Subcutaneous adipose tissue (tissue), 4 donors: ENCODE measurements around the gene LTBP3. TPM values are rescaled to one million over a fixed set of nuclear protein-coding genes. Genes with fewer than 3 reads are reported as not detected.

Experiments used
- total RNA-seq, 4 donors: library from RNA; depleted of rRNA; stranded (reverse); fragments of >200 nt; gene quantifications; one replicate each; pipeline ENCODE4 v1.1.0, GENCODE V29; 2016
- TF ChIP-seq, protein P1 (sequence below): fragments of 450-650 bp; IDR thresholded peaks from one replicate; pipeline ENCODE4 v1.5.1; 2016; ENCODE audit warnings: low read depth, mild to moderate bottlenecking, control low read depth, antibody characterized with exemption, moderate library complexity

Gene LTBP3
- total RNA-seq, 4 donors from 2014 or later = 24.8 to 81.3 (median 77.3) TPM

DNA sequence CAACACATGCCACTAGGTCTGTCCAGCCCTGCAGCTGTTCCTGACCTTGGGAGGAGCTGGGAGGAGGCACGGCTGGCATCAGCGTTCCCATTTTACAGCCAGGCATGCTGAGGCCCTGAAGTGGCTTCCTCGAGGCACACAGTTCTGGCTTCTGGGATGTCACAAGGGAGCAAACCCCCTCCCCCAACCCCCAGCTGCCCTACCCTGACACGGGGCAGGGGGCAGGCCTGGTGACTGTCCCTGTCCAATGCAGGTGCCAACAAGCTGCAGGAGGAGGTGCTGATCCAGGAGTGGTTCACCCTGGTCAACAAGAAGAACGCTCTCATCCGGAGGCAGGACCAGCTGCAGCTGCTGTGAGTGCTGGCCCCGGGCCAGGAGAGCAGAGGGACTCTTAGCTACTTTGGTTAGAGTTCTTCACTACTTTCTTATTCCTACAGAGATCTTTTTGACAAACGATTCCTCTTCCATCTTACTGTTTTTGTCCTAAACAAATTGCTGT is 32.1 kb upstream of the LTBP3 start:
- TF ChIP-seq, protein P1, sequence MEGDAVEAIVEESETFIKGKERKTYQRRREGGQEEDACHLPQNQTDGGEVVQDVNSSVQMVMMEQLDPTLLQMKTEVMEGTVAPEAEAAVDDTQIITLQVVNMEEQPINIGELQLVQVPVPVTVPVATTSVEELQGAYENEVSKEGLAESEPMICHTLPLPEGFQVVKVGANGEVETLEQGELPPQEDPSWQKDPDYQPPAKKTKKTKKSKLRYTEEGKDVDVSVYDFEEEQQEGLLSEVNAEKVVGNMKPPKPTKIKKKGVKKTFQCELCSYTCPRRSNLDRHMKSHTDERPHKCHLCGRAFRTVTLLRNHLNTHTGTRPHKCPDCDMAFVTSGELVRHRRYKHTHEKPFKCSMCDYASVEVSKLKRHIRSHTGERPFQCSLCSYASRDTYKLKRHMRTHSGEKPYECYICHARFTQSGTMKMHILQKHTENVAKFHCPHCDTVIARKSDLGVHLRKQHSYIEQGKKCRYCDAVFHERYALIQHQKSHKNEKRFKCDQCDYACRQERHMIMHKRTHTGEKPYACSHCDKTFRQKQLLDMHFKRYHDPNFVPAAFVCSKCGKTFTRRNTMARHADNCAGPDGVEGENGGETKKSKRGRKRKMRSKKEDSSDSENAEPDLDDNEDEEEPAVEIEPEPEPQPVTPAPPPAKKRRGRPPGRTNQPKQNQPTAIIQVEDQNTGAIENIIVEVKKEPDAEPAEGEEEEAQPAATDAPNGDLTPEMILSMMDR = no peak

GRCh38 chr11:65589444-65590239 is 31.5 kb upstream of the LTBP3 start:
- TF ChIP-seq, protein P1 = no peak

GRCh38 chr11:65588199-65589054 is 30.3 kb upstream of the LTBP3 start:
- TF ChIP-seq, protein P1 = no peak

DNA sequence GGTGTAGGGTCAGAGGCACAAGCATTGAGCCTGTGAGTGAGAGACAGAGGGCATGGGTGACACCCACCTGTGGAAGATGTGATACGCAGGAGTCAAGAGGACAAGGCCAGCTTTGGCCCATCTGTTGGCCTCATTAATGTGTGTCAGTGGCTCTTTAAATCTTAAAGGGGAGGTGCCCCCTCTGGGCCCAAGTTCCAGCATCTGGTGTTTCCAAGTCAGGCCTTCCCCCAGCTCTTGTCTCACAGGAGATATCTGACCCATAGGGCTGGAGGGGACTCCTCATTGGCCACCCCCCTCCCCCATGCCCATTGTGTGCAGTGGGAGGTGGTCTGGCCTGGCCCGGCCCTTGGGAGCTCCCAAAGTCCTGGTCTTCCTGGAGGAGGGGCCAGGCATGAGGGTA is 28.5 kb upstream of the LTBP3 start:
- TF ChIP-seq, protein P1 = no peak

GRCh38 chr11:65586247-65586630 is 28.1 kb upstream of the LTBP3 start:
- TF ChIP-seq, protein P1 = no peak

GRCh38 chr11:65585396-65586246 is 27.5 kb upstream of the LTBP3 start:
- TF ChIP-seq, protein P1 = no peak
